ENCODE results near the gene EYA3.

The EYA3 gene

GRCh38 chr1:28088168-28088961, at the start of gene EYA3:
Gene EYA3 (minus strand): TSS chr1:28088610. CDS start chr1:28058026, 30,584 bp downstream.
- peak; percentile 100 for DNase-seq (ENCODE audit: low read depth, low spot score)

DNA sequence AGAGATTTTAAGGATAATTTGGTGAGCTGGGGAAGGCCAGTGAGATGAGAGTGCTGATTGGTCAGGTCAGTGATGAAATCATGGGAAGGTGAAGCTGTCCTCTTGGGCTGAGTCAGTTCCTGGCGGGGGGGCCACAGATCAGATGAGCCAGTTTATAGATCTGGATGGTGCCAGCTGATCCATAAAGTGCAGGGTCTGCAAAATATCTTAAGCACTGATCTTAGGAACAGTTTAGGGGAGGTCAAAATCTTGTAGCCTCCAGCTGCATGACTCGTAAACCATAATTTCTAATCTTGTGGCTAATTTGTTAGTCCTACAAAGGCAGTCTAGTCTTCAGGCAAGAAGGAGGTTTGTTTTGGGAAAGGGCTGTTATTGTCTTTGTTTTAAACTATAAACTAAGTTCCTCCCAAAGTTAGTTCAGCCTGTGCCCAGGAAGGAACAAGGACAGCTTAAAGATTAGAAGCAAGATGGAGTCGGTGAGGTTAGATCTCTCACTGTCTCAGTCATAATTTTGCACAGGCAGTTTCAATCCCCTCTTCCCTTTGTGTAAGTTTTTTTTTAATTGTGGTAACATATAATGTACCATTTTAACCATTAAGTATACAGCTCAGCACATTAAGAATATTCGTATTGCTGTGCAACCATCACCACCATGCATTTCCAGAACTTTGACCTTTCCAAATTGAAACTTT, 48.7 kb upstream of the EYA3 start:
- DNase-seq (ENCODE audit: low read depth, low spot score) = no peak

GRCh38 chr1:28136169-28136921, 47.9 kb upstream of the EYA3 start:
- peak; percentile 22 for DNase-seq (ENCODE audit: low read depth, low spot score)

GRCh38 chr1:28135371-28136168, 47.2 kb upstream of the EYA3 start:
- no peak for DNase-seq (ENCODE audit: low read depth, low spot score)

GRCh38 chr1:28134651-28135207, 46.3 kb upstream of the EYA3 start:
- no peak for DNase-seq (ENCODE audit: low read depth, low spot score)

DNA sequence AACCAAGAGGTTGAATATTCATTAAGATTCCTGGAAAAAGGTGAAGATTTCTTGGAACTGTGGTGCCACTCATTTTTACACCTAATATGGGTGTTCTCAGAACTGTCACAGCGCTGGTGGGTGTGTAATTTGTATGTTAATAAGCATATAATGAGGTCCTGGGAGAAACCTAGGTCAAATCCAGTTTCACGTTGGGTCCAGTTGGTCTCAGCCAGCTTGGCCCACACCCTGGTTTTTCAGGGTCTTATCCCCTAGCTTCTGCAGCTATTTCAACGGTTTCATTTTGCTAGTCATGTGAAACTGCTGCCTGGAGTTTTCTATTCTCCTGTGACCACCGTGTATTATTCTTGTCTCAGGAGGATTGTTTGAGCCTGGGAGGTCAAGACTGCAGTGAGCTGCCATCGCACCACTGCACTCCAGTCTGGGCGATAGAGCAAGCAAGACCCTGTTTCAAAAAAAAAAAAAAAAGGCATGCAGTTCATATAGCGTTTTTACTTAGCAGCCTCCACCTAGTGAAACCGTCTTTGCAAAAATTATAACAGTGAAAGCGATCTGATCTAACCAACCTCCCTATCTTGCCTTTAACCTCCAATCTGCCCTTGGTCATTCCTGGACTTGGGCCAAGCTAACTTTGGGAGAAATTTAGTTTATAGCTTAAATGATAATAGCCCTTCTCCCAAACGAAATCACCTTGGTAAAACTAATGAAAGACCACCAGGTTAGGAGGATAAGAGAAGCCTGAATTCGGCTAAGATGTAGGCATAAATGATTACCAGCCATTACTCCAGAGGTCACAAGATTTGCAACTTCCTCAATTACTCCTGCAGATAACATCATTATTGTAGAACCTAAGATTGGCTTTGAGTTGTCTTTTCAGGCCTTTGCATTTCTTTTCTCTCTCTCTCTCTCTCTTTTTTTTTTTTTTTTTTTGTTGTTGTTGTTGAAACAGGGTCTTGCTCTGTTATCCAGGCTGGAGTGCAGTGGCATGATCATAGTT, 44.1 kb upstream of the EYA3 start:
- no peak for DNase-seq (ENCODE audit: low read depth, low spot score)

DNA sequence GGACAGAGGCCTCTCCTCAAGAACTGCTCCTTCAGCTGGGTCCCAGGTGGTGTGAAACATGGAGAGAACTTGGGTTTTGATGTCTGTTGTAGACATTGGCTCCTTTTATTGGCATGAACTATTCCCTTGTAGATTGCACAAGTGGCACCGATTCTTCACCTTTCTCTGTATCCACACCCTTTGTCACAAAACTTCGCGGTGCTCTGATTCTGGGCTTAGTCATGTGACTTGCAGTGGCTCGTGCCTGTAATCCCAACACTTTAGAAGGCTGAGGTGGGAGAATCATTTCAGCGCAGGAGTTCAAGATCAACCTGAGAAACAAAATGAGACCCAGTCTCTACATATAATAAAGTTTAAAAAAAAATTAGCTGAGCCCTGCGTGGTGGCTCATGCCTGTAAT, 42.5 kb upstream of the EYA3 start:
- DNase-seq (ENCODE audit: low read depth, low spot score) = no peak

GRCh38 chr1:28129150-28129549, 40.7 kb upstream of the EYA3 start:
- DNase-seq (ENCODE audit: low read depth, low spot score) = no peak

DNA sequence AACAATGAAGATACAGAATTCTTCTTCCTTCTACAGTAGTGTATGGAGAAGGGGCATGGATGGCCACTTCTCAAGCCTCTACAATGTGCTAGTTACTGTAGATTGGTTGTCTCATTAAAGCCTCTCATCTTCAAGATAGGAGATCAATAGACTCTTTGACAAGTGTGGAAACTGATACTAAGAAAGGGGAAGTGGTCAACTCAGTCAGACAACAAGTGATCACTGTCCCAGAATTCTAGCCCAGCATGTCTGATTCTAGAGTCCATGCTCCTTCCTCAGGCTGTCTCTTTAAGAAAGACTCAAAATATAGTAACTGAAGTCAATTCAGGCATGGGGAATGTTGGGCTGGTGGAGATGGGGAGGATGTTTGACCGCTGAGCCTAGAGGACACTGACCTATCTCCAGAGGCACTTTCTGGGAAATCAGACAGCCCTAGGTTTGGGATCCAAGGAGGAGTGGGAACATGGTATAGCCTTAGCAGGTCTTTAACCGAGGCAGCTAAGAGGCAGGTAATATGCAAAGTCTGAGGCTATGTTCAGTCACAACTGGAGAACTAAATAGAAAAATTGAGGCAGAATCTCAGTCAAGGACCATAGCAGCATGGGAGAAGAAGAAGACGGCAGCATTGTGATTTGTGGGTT, 39.3 kb upstream of the EYA3 start:
- DNase-seq (ENCODE audit: low read depth, low spot score) = no peak

DNA sequence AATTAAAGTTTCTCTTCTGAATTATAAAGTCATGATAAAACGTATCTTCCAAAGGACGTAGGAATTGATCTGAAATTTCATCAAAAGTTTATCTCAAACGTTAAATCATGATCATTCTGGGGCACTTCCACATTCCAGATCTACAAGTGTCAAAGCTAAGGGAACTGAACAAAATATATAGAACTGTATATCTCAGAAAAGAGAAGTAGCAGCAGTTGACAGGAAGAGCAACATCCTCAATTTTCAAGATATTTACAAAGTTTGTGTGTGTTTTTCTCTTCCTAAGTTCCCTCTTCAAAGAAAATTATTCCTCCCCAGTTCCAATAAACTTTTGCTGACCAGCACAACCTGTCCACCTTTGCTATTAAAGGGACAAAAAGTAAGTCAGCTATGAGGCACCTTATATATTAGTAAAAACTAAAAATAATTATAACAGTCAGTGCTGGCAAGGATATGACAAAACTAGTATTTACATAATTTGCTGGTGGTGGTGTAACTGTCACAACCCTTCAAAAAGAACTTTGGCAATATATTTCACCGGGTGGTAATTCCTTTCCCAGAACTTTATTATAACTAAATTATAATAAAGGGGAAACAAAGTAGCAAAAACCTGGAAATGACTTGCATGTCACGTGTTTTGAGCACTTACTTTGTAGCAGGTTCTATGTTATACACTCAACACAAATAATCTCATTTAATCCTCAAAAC, 38.5 kb upstream of the EYA3 start:
- no peak for DNase-seq (ENCODE audit: low read depth, low spot score)

DNA sequence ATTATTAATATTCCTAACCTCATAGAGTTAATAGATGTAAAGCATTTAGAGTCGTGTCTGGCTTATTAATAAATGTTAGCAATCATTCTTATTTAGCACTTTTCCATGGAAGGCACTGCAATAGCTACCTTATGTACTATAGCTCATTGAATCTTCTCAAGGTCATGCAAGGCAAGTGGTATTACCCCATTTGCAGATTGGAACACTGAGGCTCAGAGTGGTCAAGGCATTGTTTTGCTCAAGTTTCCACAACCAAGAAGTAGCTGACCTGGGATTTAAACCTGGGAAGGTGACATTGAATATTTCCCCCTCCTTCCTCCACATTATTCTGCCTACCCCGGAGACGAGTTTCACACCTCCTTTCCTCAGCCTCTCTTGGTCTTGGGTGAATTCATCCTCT, 37.8 kb upstream of the EYA3 start:
- DNase-seq (ENCODE audit: low read depth, low spot score) = no peak

GRCh38 chr1:28123461-28123961, 35.1 kb upstream of the EYA3 start:
- DNase-seq (ENCODE audit: low read depth, low spot score) = no peak

DNA sequence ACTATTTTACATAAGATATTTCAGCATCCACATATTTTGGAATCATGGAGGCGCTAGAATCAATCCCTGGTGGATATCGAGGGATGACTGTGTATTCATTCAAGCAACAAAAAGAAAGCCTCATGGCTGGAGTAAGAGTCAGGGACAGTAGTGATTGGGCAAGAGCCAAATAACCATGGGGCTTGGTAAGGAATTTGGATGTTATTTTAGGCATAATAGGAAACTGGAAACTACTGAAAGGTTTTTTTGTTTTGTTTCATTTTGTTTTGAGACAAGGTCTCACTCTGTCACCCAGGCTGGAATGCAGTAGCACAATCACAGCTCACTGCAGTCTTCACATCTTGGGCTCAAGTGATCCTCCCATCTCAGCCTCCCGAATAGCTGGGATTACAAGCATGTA, 33.8 kb upstream of the EYA3 start:
- DNase-seq (ENCODE audit: low read depth, low spot score) = no peak

- DNase-seq (ENCODE audit: low read depth, low spot score) = no peak
Measured at GRCh38 chr1:28119556-28119955, 31.1 kb upstream of the EYA3 start.

DNA sequence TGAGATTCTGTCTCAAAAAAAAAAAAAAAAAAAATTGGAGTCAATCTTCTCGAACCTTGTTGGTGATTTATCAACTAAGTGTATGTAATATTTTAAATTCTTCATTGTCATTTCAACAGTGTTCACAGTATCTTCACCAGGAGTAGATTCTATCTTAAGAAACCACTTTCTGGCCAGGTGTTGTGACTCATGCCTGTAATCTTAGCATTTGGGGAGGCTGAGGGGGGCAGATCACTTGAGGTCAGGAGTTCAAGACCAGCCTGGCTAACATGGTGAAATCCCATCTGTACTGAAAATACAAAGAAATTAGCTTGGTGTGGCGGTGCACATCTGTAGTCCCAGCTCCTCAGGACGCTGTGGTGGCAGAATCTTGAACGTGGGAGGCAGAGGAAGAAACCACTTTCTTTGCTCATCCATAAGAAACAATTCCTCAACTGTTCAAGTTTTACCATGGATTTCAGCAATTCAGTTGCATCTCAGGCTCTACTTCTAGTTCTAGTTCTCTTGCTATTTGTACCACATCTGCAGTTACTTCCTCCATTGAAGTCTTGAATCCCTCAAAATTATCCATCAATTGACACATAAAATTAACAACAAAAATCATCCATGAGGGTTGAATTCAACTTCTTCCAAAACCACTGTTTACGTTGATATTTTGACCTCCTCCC, 30.4 kb upstream of the EYA3 start:
- DNase-seq (ENCODE audit: low read depth, low spot score) = no peak

DNA sequence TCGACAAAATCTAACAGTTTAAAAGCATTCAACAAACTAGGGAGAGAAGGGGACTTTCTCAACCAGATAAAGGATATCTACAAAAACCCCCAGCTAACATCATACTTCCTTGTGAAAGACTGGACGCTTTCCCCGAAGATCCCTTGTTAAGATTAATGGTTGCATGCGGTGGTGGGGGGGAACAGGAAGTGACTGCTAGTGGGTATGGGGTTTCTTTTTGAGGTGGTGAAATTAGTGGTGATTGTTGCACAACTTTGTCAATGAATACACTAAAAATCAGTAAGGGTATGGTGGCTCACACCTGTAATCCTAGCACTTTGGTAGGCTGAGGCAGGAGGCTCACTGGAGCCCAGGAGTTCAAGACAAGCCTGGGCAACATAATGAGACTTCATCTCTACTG, 26.9 kb upstream of the EYA3 start:
- no peak for DNase-seq (ENCODE audit: low read depth, low spot score)

- no peak for DNase-seq (ENCODE audit: low read depth, low spot score)
Measured at GRCh38 chr1:28114844-28115243, 26.4 kb upstream of the EYA3 start.

GRCh38 chr1:28113242-28113572, 24.8 kb upstream of the EYA3 start:
- DNase-seq (ENCODE audit: low read depth, low spot score) = peak; percentile 21

All from ELF-1 (cell line).